Measurements from ENCODE around the gene CPO.

CPO gene

GRCh38 chr2:206981739-206982340 lies 42.5 kb downstream of the CPO start:
- H3K4me3 ChIP-seq (ENCODE audit: low read length) = no peak overlapping the region
- peak; percentile 90 for TF ChIP-seq CTCF (conservative IDR thresholded peaks at IDR 0.05; ENCODE audit: low read depth, low read length)
- DNase-seq (ENCODE audit: low read depth) = peak; percentile 32

- DNase-seq (ENCODE audit: low read depth) = no peak
- H3K4me3 ChIP-seq (ENCODE audit: low read length) = no peak overlapping the region
- TF ChIP-seq CTCF (conservative IDR thresholded peaks at IDR 0.05; ENCODE audit: low read depth, low read length) = no peak
Observed at GRCh38 chr2:206982360-206982955, 43.1 kb downstream of the CPO start.

- DNase-seq (ENCODE audit: low read depth) = no peak
- no peak overlapping the region for H3K4me3 ChIP-seq (ENCODE audit: low read length)
- no peak for TF ChIP-seq CTCF (conservative IDR thresholded peaks at IDR 0.05; ENCODE audit: low read depth, low read length)
Observed at GRCh38 chr2:206983161-206983859, 44.0 kb downstream of the CPO start.

GRCh38 chr2:206984206-206984605 lies 44.9 kb downstream of the CPO start:
- no peak for TF ChIP-seq CTCF (conservative IDR thresholded peaks at IDR 0.05; ENCODE audit: low read depth, low read length)
- no peak overlapping the region for H3K4me3 ChIP-seq (ENCODE audit: low read length)
- DNase-seq (ENCODE audit: low read depth) = no peak

DNA sequence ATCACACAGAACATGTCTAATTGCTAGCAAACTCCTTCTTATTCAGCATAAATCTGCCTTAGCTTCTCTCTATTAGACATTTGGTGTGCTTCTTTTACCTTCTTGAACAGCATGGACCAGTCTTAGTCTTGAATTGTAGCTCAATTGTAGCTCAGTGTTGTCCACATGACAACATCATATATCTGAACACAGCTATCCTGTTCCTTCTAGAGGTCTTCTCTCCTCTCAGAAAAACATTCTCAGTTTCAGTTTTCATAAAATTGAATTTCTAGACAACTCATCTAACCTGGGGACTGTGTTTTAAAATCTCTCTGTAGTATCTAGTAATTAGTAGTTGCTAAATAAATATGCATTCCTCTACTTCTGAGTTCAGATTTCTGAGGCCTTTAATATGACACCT lies 47.6 kb downstream of the CPO start:
- DNase-seq (ENCODE audit: low read depth) = no peak
- no peak for TF ChIP-seq CTCF (conservative IDR thresholded peaks at IDR 0.05; ENCODE audit: low read depth, low read length)
- no peak overlapping the region for H3K4me3 ChIP-seq (ENCODE audit: low read length)

GRCh38 chr2:206987810-206988209 lies 48.5 kb downstream of the CPO start:
- no peak for TF ChIP-seq CTCF (conservative IDR thresholded peaks at IDR 0.05; ENCODE audit: low read depth, low read length)
- no peak overlapping the region for H3K4me3 ChIP-seq (ENCODE audit: low read length)
- DNase-seq (ENCODE audit: low read depth) = no peak

- TF ChIP-seq CTCF (conservative IDR thresholded peaks at IDR 0.05; ENCODE audit: low read depth, low read length) = no peak
Observed at GRCh38 chr2:206988884-206989283, 49.6 kb downstream of the CPO start.

More at GRCh38 chr2:206988884-206989283, 49.6 kb downstream of the CPO start:
- no peak overlapping the region for H3K4me3 ChIP-seq (ENCODE audit: low read length)
- no peak for DNase-seq (ENCODE audit: low read depth)
